Measurements from ENCODE around the gene ROM1.
"Not testable (repeated sequence)": the region's sequence is repeated elsewhere in the genome, so short reads cannot be mapped to it uniquely, and the experiment has no call there.

Gene ROM1

DNA sequence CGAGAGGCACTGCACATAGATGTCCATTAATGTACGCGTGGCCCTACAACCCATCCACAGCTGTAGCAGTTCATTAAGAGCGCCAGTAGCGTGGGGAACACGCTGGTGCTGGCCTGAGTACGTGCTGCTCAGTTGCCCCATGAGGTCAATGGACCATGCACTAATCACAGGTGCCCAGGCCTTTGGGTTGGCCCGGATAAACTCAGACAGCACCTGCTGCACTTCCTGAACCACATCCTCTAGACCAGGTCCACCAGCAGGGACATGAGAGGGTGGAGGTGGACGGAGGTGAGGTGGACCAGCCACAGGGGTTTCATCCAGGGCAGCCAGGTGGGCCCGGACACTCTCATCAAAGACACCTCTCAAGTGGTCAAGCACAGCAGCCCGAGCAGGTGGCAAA lies 36.4 kb downstream of the ROM1 start:
- no peak overlapping the region for H3K23ac ChIP-seq (ENCODE audit: low read length in 2 of 2)
- H3K9ac ChIP-seq (ENCODE audit: low read length), result no peak overlapping the region
- no peak overlapping the region for H2AFZ ChIP-seq (ENCODE audit: low read depth, low read length)
- 99% methylated on average over 11 of the region's 11 CpGs for WGBS
- no peaks in the 10 kb centered on the region for H3K27me3 ChIP-seq (ENCODE audit: control insufficient read depth in 1 of 2, insufficient read depth in 1 of 2, low read length in 2 of 2)
- H3K4me3 ChIP-seq (ENCODE audit: insufficient read depth in 1 of 2, low read depth in 1 of 2, low read length in 2 of 2), result no peak overlapping the region
- H2BK12ac ChIP-seq (ENCODE audit: low read length in 2 of 2), result no peak overlapping the region
- peaks cover 32% of the 10 kb centered on the region in 2 experiments for H3K36me3 ChIP-seq (ENCODE audit: control insufficient read depth in 1 of 2, insufficient read depth in 2 of 2, low read depth in 1 of 2, low read length in 2 of 2)
- H2BK120ac ChIP-seq (ENCODE audit: low read depth, low read length), result no peak overlapping the region
- no peak overlapping the region for H3K14ac ChIP-seq (ENCODE audit: low read length in 2 of 2)
- H4K91ac ChIP-seq (ENCODE audit: low read length), result no peak overlapping the region
- no peak overlapping the region for H2AK5ac ChIP-seq (ENCODE audit: low read length, severe bottlenecking)
- no peak overlapping the region for H3K18ac ChIP-seq (ENCODE audit: low read depth in 1 of 2, low read length in 2 of 2)
- H3K79me1 ChIP-seq (replicated peaks; ENCODE audit: low read length, poor library complexity, severe bottlenecking), result peaks cover 24% of the 10 kb centered on the region
- H3K4ac ChIP-seq (ENCODE audit: low read depth in 1 of 2, low read length in 2 of 2), result no peak overlapping the region
- H2BK5ac ChIP-seq (ENCODE audit: low read depth, low read length, poor library complexity, severe bottlenecking), result no peak overlapping the region
- H3K4me1 ChIP-seq (ENCODE audit: control insufficient read depth, insufficient read depth, low read depth, low read length), result peaks cover 16% of the 10 kb centered on the region
- H4K8ac ChIP-seq (ENCODE audit: low read length), result no peak overlapping the region
- no peaks in the 10 kb centered on the region for H3K9me3 ChIP-seq (ENCODE audit: control insufficient read depth, low read length)
- no peak overlapping the region for H3K4me2 ChIP-seq (ENCODE audit: low read length, poor library complexity, severe bottlenecking)
- no peak overlapping the region for H2BK15ac ChIP-seq (ENCODE audit: low read depth, poor library complexity, severe bottlenecking)
- no peak for DNase-seq
- no peak overlapping the region for H3K27ac ChIP-seq (ENCODE audit: low read length, poor library complexity, severe bottlenecking)

- not testable (repeated sequence) for H3K27ac ChIP-seq (ENCODE audit: low read length, poor library complexity, severe bottlenecking); H3K14ac ChIP-seq (ENCODE audit: low read length in 2 of 2); H2BK12ac ChIP-seq (ENCODE audit: low read length in 2 of 2); H3K4me2 ChIP-seq (ENCODE audit: low read length, poor library complexity, severe bottlenecking); H2BK120ac ChIP-seq (ENCODE audit: low read depth, low read length); H2AK5ac ChIP-seq (ENCODE audit: low read length, severe bottlenecking); H3K4ac ChIP-seq (ENCODE audit: low read depth in 1 of 2, low read length in 2 of 2); H2AFZ ChIP-seq (ENCODE audit: low read depth, low read length); H2BK5ac ChIP-seq (ENCODE audit: low read depth, low read length, poor library complexity, severe bottlenecking); DNase-seq; H3K9me3 ChIP-seq (ENCODE audit: control insufficient read depth, low read length); H2BK15ac ChIP-seq (ENCODE audit: low read depth, poor library complexity, severe bottlenecking); H3K9ac ChIP-seq (ENCODE audit: low read length); H4K91ac ChIP-seq (ENCODE audit: low read length); H3K4me3 ChIP-seq (ENCODE audit: insufficient read depth in 1 of 2, low read depth in 1 of 2, low read length in 2 of 2); H3K23ac ChIP-seq (ENCODE audit: low read length in 2 of 2); H3K27me3 ChIP-seq (ENCODE audit: control insufficient read depth in 1 of 2, insufficient read depth in 1 of 2, low read length in 2 of 2); H4K8ac ChIP-seq (ENCODE audit: low read length); H3K18ac ChIP-seq (ENCODE audit: low read depth in 1 of 2, low read length in 2 of 2)
- Histone ChIP-seq H3K4me1 (ENCODE audit: control insufficient read depth, insufficient read depth, low read depth, low read length) (peaks cover 11% of the 10 kb centered on the region), H3K36me3 (ENCODE audit: control insufficient read depth in 1 of 2, insufficient read depth in 2 of 2, low read depth in 1 of 2, low read length in 2 of 2) (peaks cover 28 to 31% of the 10 kb centered on the region in 2 experiments), H3K79me1 (replicated peaks; ENCODE audit: low read length, poor library complexity, severe bottlenecking) (peaks cover 24% of the 10 kb centered on the region)
- 96% methylated on average over 12 of the region's 12 CpGs for WGBS
Observed at GRCh38 chr11:62650283-62650682, 37.2 kb downstream of the ROM1 start.

GRCh38 chr11:62652161-62653006 lies 39.3 kb downstream of the ROM1 start:
- no peak for DNase-seq
- Histone ChIP-seq H3K14ac (ENCODE audit: low read length in 2 of 2) (no peak overlapping the region), H2AK5ac (ENCODE audit: low read length, severe bottlenecking) (peak overlapping the region; percentile 44), H3K79me1 (replicated peaks; ENCODE audit: low read length, poor library complexity, severe bottlenecking) (peaks cover 19% of the 10 kb centered on the region), H2BK15ac (ENCODE audit: low read depth, poor library complexity, severe bottlenecking) (no peak overlapping the region), H2AFZ (ENCODE audit: low read depth, low read length) (peak overlapping the region; percentile 74), H2BK120ac (ENCODE audit: low read depth, low read length) (peak overlapping the region; percentile 95), H3K9ac (ENCODE audit: low read length) (peak overlapping the region; percentile 96), H3K4me1 (ENCODE audit: control insufficient read depth, insufficient read depth, low read depth, low read length) (peaks cover 5% of the 10 kb centered on the region), H4K91ac (ENCODE audit: low read length) (no peak overlapping the region), H3K27me3 (ENCODE audit: control insufficient read depth in 1 of 2, insufficient read depth in 1 of 2, low read length in 2 of 2) (no peaks in the 10 kb centered on the region), H3K4ac (ENCODE audit: low read depth in 1 of 2, low read length in 2 of 2) (peak overlapping the region in 1 of 2 experiments; percentile 76), H3K23ac (ENCODE audit: low read length in 2 of 2) (no peak overlapping the region), H4K8ac (ENCODE audit: low read length) (peak overlapping the region; percentile 78), H3K36me3 (ENCODE audit: control insufficient read depth in 1 of 2, insufficient read depth in 2 of 2, low read depth in 1 of 2, low read length in 2 of 2) (peaks cover 25% of the 10 kb centered on the region in 2 experiments), H3K9me3 (ENCODE audit: control insufficient read depth, low read length) (no peaks in the 10 kb centered on the region), H2BK5ac (ENCODE audit: low read depth, low read length, poor library complexity, severe bottlenecking) (no peak overlapping the region), H3K4me2 (ENCODE audit: low read length, poor library complexity, severe bottlenecking) (peak overlapping the region; percentile 83), H2BK12ac (ENCODE audit: low read length in 2 of 2) (no peak overlapping the region), H3K18ac (ENCODE audit: low read depth in 1 of 2, low read length in 2 of 2) (peak overlapping the region in 1 of 2 experiments; percentile 80), H3K4me3 (ENCODE audit: insufficient read depth in 1 of 2, low read depth in 1 of 2, low read length in 2 of 2) (peak overlapping the region; percentile 91 to 98), H3K27ac (ENCODE audit: low read length, poor library complexity, severe bottlenecking) (peak overlapping the region; percentile 46)
- WGBS, result 39% methylated on average over 16 of the region's 16 CpGs

- H2BK15ac ChIP-seq (ENCODE audit: low read depth, poor library complexity, severe bottlenecking), result no peak overlapping the region
- no peaks in the 10 kb centered on the region for H3K9me3 ChIP-seq (ENCODE audit: control insufficient read depth, low read length)
- DNase-seq, result no peak
- H2BK5ac ChIP-seq (ENCODE audit: low read depth, low read length, poor library complexity, severe bottlenecking), result no peak overlapping the region
- H3K4ac ChIP-seq (ENCODE audit: low read depth in 1 of 2, low read length in 2 of 2), result no peak overlapping the region
- no peak overlapping the region for H3K4me2 ChIP-seq (ENCODE audit: low read length, poor library complexity, severe bottlenecking)
- H3K9ac ChIP-seq (ENCODE audit: low read length), result no peak overlapping the region
- H3K79me1 ChIP-seq (replicated peaks; ENCODE audit: low read length, poor library complexity, severe bottlenecking), result peaks cover 10% of the 10 kb centered on the region
- peaks cover 5% of the 10 kb centered on the region for H3K4me1 ChIP-seq (ENCODE audit: control insufficient read depth, insufficient read depth, low read depth, low read length)
- H2AK5ac ChIP-seq (ENCODE audit: low read length, severe bottlenecking), result no peak overlapping the region
- no peak overlapping the region for H3K18ac ChIP-seq (ENCODE audit: low read depth in 1 of 2, low read length in 2 of 2)
- no peak overlapping the region for H3K23ac ChIP-seq (ENCODE audit: low read length in 2 of 2)
- WGBS, result 97% methylated on average over 11 of the region's 11 CpGs
- H3K14ac ChIP-seq (ENCODE audit: low read length in 2 of 2), result no peak overlapping the region
- no peak overlapping the region for H4K8ac ChIP-seq (ENCODE audit: low read length)
- no peak overlapping the region for H3K27ac ChIP-seq (ENCODE audit: low read length, poor library complexity, severe bottlenecking)
- H4K91ac ChIP-seq (ENCODE audit: low read length), result no peak overlapping the region
- peaks cover 5 to 6% of the 10 kb centered on the region in 2 experiments for H3K36me3 ChIP-seq (ENCODE audit: control insufficient read depth in 1 of 2, insufficient read depth in 2 of 2, low read depth in 1 of 2, low read length in 2 of 2)
- H2AFZ ChIP-seq (ENCODE audit: low read depth, low read length), result no peak overlapping the region
- no peak overlapping the region for H3K4me3 ChIP-seq (ENCODE audit: insufficient read depth in 1 of 2, low read depth in 1 of 2, low read length in 2 of 2)
- no peaks in the 10 kb centered on the region for H3K27me3 ChIP-seq (ENCODE audit: control insufficient read depth in 1 of 2, insufficient read depth in 1 of 2, low read length in 2 of 2)
- no peak overlapping the region for H2BK120ac ChIP-seq (ENCODE audit: low read depth, low read length)
- no peak overlapping the region for H2BK12ac ChIP-seq (ENCODE audit: low read length in 2 of 2)
Observed at GRCh38 chr11:62654297-62654696, 41.2 kb downstream of the ROM1 start.

All from mesenchymal stem cell (in vitro differentiated cells and primary cell).